Gastrocnemius medialis (tissue), 4 donors: ENCODE results near the gene WDR18. TPM values are rescaled to one million over a fixed set of nuclear protein-coding genes. Genes with fewer than 3 reads are reported as not detected.

Source experiments
- ATAC-seq, 2 donors: fragments of 150-250 bp; one replicate each; pipeline ENCODE4 v1.9.1; 2016
- DNase-seq, 2 donors: peaks; one replicate each; pipeline ENCODE4 v3.0.0-alpha.2; 2019
- H3K27ac ChIP-seq, 4 donors: fragments of 200-600 bp; sonication (generic); 1 replicate in 1 of 4; 2 replicates in 3 of 4; pipeline ENCODE4 v1.5.1; 2016 to 2018; ENCODE audit warnings: mild to moderate bottlenecking in 2 of 4, moderate library complexity in 1 of 4
- H3K27me3 ChIP-seq, 3 donors: fragments of 200-600 bp; sonication (generic) in 2 of 3; 1 replicate in 1 of 3; 2 replicates in 2 of 3; pipeline versions ENCODE4 v1.5.1 to v1.6.0; 2016 to 2019; ENCODE audit warnings: mild to moderate bottlenecking in 1 of 3, moderate library complexity in 1 of 3
- H3K36me3 ChIP-seq, 2 donors: fragments of 200-600 bp; sonication (generic) in 1 of 2; one replicate each; pipeline ENCODE4 v1.5.1; 2017 to 2018
- H3K4me1 ChIP-seq, 2 donors: fragments of 200-600 bp; sonication (generic) in 1 of 2; one replicate each; pipeline ENCODE4 v1.5.1; 2016 to 2017; ENCODE audit warnings: mild to moderate bottlenecking in 2 of 2
- H3K4me3 ChIP-seq, 4 donors: fragments of 200-600 bp; sonication (generic) in 3 of 4; 1 replicate in 1 of 4; 2 replicates in 3 of 4; pipeline ENCODE4 v1.5.1; 2016 to 2019; ENCODE audit warnings: mild to moderate bottlenecking in 2 of 4
- H3K9me3 ChIP-seq, 3 donors: fragments of 200-600 bp; sonication (generic) in 2 of 3; 1 replicate in 1 of 3; 2 replicates in 2 of 3; pipeline ENCODE4 v1.5.1; 2016 to 2019
- CTCF ChIP-seq, 5 experiments: fragments of 450-650 bp in 3 of 5; fragments of 200-600 bp in 2 of 5; sonication (generic) in 2 of 5; IDR thresholded peaks in 4 of 5; conservative IDR thresholded peaks in 1 of 5; 1 replicate in 4 of 5; 2 replicates in 1 of 5; pipeline ENCODE4 v1.5.1; 2016 to 2019; ENCODE audit warnings: antibody characterized with exemption in 5 of 5, mild to moderate bottlenecking in 3 of 5, moderate library complexity in 3 of 5
- POLR2A ChIP-seq, 2 donors: fragments of 450-650 bp; IDR thresholded peaks; one replicate each; pipeline ENCODE4 v1.6.1; 2017; ENCODE audit warnings: antibody characterized with exemption in 2 of 2, mild to moderate bottlenecking in 2 of 2, moderate library complexity in 2 of 2
- in situ Hi-C, 4 donors: fragments of 200-750 bp; cut with MboI; loops; one replicate each; pipeline versions ENCODE4 v1.15.0 to v1.8.0; 2017; ENCODE audit warnings: low sequenced_read_pairs in 4 of 4
- intact Hi-C: fragments of 100-400 bp; cut with DNase I; formaldehyde crosslinking; loops from one replicate; pipeline ENCODE4 v1.15.1; 2023; ENCODE audit warnings: low total_unique reads
- total RNA-seq, 4 donors: library from RNA; depleted of rRNA; stranded (reverse); fragments of >200 nt; gene quantifications; one replicate each; pipeline versions ENCODE4 v1.1.0 to v1.2.3, GENCODE V29; 2016

The WDR18 gene
- total RNA-seq, 4 donors from 2014 or later = 4.4 to 59.0 (median 28.6) TPM

- Histone ChIP-seq H3K27ac (peak overlapping the region; percentile 79 to 87 (median 82)), H3K4me1 (peaks cover 25 to 29% of the 10 kb centered on the region in 2 donors), H3K36me3 (peaks cover 0 to 11% of the 10 kb centered on the region in 2 donors), H3K9me3 (no peaks in the 10 kb centered on the region), H3K4me3 (peak overlapping the region; percentile 47 to 68 (median 58)), H3K27me3 (no peaks in the 10 kb centered on the region)
- ATAC-seq = peak; percentile 39 to 42
- DNase-seq = peak; percentile 89 to 95
- in situ Hi-C loops = no loop called here
- TF ChIP-seq CTCF (IDR thresholded peaks at IDR 0.05 in 4 of 5, conservative IDR thresholded peaks at IDR 0.05 in 1 of 5) (no peak), POLR2A (IDR thresholded peaks at IDR 0.05) (peak in 1 of 2 donors; percentile 14)
- intact Hi-C loops = loop anchor here (1.0 to 2.0 kb wide), 2 partner anchors 21 to 61 kb away; partner anchors contain the start of genes GPX4, RNU6-2 and TMEM259
These were observed 57.9 kb downstream of the WDR18 start for GRCh38 chr19:1041835-1042685.

GRCh38 chr19:1042689-1043511 lies 58.8 kb downstream of the WDR18 start:
- peaks cover 25 to 29% of the 10 kb centered on the region in 2 donors for H3K4me1 ChIP-seq
- peak overlapping the region in 2 of 4 donors; percentile 47 to 68 for H3K4me3 ChIP-seq
- H3K9me3 ChIP-seq = no peaks in the 10 kb centered on the region
- in situ Hi-C loops (no loop called here), intact Hi-C loops (no loop called here)
- ATAC-seq (no peak), DNase-seq (no peak)
- no peak for TF ChIP-seq POLR2A (IDR thresholded peaks at IDR 0.05)
- peak overlapping the region in 3 of 4 donors; percentile 79 to 87 (median 85) for H3K27ac ChIP-seq
- peaks cover 0 to 12% of the 10 kb centered on the region in 2 donors for H3K36me3 ChIP-seq
- no peaks in the 10 kb centered on the region for H3K27me3 ChIP-seq

Other genes with a start within 250 kb of the WDR18 start
- 1 to 10 TPM in 1 of 4 donors, not detected in 3; 1.2 TPM for gene MISP, start 233.2 kb upstream of the WDR18 start, total RNA-seq
- 10 to 100 TPM; 29.8 to 51.7 (median 36.7) TPM for gene PTBP1, start 186.9 kb upstream of the WDR18 start, total RNA-seq
- gene PLPPR3, start 162.4 kb upstream of the WDR18 start, total RNA-seq = not detected
- not detected for gene AZU1, start 156.5 kb upstream of the WDR18 start, total RNA-seq
- under 1 TPM in 1 of 4 donors, not detected in 3; 0.51 TPM for gene PRTN3, start 143.3 kb upstream of the WDR18 start, total RNA-seq
- under 1 TPM in 2 of 4 donors, not detected in 2; 0.46 to 0.84 TPM for gene ELANE, start 132.0 kb upstream of the WDR18 start, total RNA-seq
- 100 to 1,000 TPM; 153 to 309 (median 210) TPM for gene CFD, start 124.7 kb upstream of the WDR18 start, total RNA-seq
- gene MED16, start 91.2 kb upstream of the WDR18 start, total RNA-seq = 10 to 100 TPM; 22.0 to 67.6 (median 54.6) TPM
- not detected for gene RNU6-9, start 90.9 kb upstream of the WDR18 start, total RNA-seq
- gene R3HDM4, start 71.1 kb upstream of the WDR18 start, total RNA-seq = 10 to 100 TPM; 37.2 to 49.1 (median 44.3) TPM
- not detected for gene KISS1R, start 67.0 kb upstream of the WDR18 start, total RNA-seq
- gene ARID3A, start 58.3 kb upstream of the WDR18 start, total RNA-seq = 1 to 10 TPM; 1.8 to 9.9 (median 7.8) TPM
- gene GRIN3B, start 16.1 kb downstream of the WDR18 start, total RNA-seq = not detected
- 100 to 1,000 TPM in 3 of 4 donors, 10 to 100 TPM in 1; 98.5 to 150 (median 124) TPM for gene TMEM259, start 36.8 kb downstream of the WDR18 start, total RNA-seq
- not detected for gene RNU6-2, start 37.2 kb downstream of the WDR18 start, total RNA-seq
- 10 to 100 TPM in 1 of 4 donors, 1 to 10 TPM in 3; 2.2 to 10.1 (median 4.1) TPM for gene CNN2, start 42.3 kb downstream of the WDR18 start, total RNA-seq
- 10 to 100 TPM in 3 of 4 donors, 1 to 10 TPM in 1; 6.0 to 20.0 (median 15.0) TPM for gene ABCA7, start 55.8 kb downstream of the WDR18 start, total RNA-seq
- gene ARHGAP45, start 82.8 kb downstream of the WDR18 start, total RNA-seq = 1 to 10 TPM in 3 of 4 donors, under 1 TPM in 1; 0.83 to 7.6 (median 3.4) TPM
- 100 to 1,000 TPM; 118 to 263 (median 228) TPM for gene POLR2E, start 111.0 kb downstream of the WDR18 start, total RNA-seq
- gene GPX4, start 119.6 kb downstream of the WDR18 start, total RNA-seq = 100 to 1,000 TPM; 616 to 907 (median 819) TPM
- gene SBNO2, start 189.9 kb downstream of the WDR18 start, total RNA-seq = 10 to 100 TPM; 22.2 to 49.8 (median 30.9) TPM
- 100 to 1,000 TPM in 3 of 4 donors, 10 to 100 TPM in 1; 91.5 to 194 (median 149) TPM for gene STK11, start 221.4 kb downstream of the WDR18 start, total RNA-seq